B cell (primary cell): ENCODE data around the gene KLHL34.

Experiments used
- CTCF ChIP-seq: fragments of 200-600 bp; IDR thresholded peaks from one replicate; pipeline ENCODE4 v1.8.0; 2022; ENCODE audit warnings: antibody characterized with exemption, mild to moderate bottlenecking
- EZH2 ChIP-seq: IDR thresholded peaks from 2 replicates; pipeline ENCODE4 v1.6.1; 2012; ENCODE audit warnings: borderline replicate concordance, low read depth, mild to moderate bottlenecking, moderate library complexity, low read length; ENCODE audit not compliant: insufficient read depth, poor library complexity, severe bottlenecking

- TF ChIP-seq CTCF (no peak), EZH2 (no peak)
These were observed 34.2 kb downstream of the KLHL34 start for GRCh38 chrX:21623778-21624501.
